ENCODE data around the gene IL18RAP. TPM values are rescaled to one million over a fixed set of nuclear protein-coding genes. Genes with fewer than 3 reads are reported as not detected.

Gene IL18RAP
- total RNA-seq, 2 donors from 2014 or later, result 0.30 to 1.4 TPM

DNA sequence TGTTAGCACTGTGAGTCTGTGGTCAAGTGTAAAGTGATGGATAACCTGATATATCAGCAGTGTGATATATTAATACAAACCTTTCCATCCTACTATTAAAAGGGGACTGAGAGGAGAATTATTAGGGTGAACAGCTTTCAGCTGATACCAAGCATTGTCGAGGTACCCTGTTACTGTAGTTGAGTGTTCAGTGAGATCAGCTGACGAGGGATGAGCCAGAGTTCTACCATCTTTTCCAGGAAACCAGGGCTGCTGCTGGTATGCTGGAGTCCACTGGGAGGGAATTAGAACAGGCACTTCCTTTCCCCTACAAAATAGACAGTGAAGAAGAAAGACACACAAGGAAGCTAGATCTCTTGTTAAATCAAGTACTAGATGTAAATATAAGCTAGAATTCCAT, 408 bp downstream of the IL18RAP start:
- no peak overlapping the region for H3K4me3 ChIP-seq
- H3K36me3 ChIP-seq, result no peaks in the 10 kb centered on the region
- DNase-seq (ENCODE audit: low spot score), result no peak
- H3K9me3 ChIP-seq, result no peaks in the 10 kb centered on the region
- H3K27me3 ChIP-seq, result no peaks in the 10 kb centered on the region
- H3K4me1 ChIP-seq, result no peaks in the 10 kb centered on the region
- TF ChIP-seq, protein P1, sequence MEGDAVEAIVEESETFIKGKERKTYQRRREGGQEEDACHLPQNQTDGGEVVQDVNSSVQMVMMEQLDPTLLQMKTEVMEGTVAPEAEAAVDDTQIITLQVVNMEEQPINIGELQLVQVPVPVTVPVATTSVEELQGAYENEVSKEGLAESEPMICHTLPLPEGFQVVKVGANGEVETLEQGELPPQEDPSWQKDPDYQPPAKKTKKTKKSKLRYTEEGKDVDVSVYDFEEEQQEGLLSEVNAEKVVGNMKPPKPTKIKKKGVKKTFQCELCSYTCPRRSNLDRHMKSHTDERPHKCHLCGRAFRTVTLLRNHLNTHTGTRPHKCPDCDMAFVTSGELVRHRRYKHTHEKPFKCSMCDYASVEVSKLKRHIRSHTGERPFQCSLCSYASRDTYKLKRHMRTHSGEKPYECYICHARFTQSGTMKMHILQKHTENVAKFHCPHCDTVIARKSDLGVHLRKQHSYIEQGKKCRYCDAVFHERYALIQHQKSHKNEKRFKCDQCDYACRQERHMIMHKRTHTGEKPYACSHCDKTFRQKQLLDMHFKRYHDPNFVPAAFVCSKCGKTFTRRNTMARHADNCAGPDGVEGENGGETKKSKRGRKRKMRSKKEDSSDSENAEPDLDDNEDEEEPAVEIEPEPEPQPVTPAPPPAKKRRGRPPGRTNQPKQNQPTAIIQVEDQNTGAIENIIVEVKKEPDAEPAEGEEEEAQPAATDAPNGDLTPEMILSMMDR (IDR thresholded peaks at IDR 0.05), result no peak
- no peak overlapping the region for H3K27ac ChIP-seq

DNA sequence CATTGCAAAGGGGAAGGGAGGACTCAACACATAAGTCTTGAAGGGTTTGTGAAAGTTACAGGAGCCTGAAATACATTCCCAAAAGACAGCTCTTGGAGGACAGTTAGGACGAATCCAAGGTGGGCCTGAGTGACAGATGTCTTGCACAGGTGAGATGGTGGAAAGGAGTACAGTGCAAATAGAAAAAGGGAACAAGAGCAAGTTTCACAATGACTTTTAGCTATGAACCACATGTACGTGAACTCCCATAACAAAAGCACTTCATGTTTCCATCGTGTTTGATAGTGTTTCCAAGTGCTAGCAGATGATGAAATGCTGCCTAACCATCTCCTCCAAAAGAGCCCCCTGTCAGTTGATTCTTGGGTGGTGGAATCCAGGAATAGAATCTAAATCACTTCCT, 1.8 kb downstream of the IL18RAP start:
- TF ChIP-seq, protein P1 (IDR thresholded peaks at IDR 0.05), result no peak
- H3K4me1 ChIP-seq, result no peaks in the 10 kb centered on the region
- no peak overlapping the region for H3K27ac ChIP-seq
- H3K9me3 ChIP-seq, result no peaks in the 10 kb centered on the region
- H3K4me3 ChIP-seq, result no peak overlapping the region
- no peaks in the 10 kb centered on the region for H3K36me3 ChIP-seq
- no peaks in the 10 kb centered on the region for H3K27me3 ChIP-seq
- no peak for DNase-seq (ENCODE audit: low spot score)

DNA sequence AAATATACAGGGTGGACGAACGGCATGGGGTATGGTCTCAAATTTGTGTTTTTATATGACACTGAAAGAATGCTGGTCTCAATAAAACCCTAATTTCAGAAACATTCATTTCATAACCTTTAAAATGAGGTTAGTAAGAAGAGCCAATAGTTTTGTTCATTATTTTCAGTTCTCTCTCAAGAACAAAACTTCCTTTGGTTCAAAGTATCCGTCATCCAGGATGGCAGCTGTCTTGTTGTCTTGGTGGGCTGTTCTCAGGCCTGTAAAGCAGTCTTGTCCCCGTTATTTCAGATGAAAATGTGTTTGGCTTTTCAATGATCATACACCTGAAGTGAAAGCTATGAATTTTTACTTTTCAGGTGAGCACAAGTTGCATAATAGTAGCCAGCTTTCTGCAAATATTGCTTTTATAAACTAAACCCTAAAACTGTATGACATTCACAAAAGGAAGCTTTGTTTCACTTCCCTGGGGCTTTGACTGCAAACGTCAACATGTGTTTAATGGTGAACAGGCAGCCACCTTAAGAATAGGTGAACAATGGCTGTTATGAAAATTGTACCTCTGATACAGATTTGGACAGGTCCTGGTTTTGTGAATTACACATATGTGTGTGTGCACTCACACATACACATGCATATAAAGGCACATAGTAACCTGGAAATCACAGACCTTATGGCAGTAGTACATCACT, 2.6 kb downstream of the IL18RAP start:
- no peak overlapping the region for H3K27ac ChIP-seq
- TF ChIP-seq, protein P1 (IDR thresholded peaks at IDR 0.05), result no peak
- no peaks in the 10 kb centered on the region for H3K36me3 ChIP-seq
- H3K9me3 ChIP-seq, result no peaks in the 10 kb centered on the region
- H3K4me1 ChIP-seq, result no peaks in the 10 kb centered on the region
- no peak for DNase-seq (ENCODE audit: low spot score)
- H3K4me3 ChIP-seq, result no peak overlapping the region
- H3K27me3 ChIP-seq, result no peaks in the 10 kb centered on the region

DNA sequence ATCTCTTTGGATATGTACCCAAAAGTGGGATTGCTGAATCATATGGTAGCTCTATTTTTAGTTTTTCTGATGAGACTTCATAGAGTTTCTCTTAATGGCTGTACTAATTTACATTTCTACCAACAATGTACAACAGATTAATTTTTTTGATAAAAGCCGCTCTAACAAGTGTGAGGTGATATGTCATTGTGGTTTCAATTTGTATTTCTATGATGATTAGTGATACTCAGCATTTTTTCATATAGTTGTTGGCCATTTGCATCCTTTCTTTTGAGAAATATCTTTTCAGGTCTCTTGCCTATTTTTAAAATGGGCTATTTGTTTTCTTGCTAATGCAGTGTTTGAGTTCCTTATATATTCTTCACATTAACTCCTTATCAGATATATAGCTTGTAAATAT, 4.3 kb downstream of the IL18RAP start:
- Histone ChIP-seq H3K36me3 (no peaks in the 10 kb centered on the region), H3K9me3 (no peaks in the 10 kb centered on the region), H3K27me3 (no peaks in the 10 kb centered on the region), H3K4me3 (no peak overlapping the region), H3K4me1 (no peaks in the 10 kb centered on the region), H3K27ac (no peak overlapping the region)
- TF ChIP-seq, protein P1 (IDR thresholded peaks at IDR 0.05), result no peak
- no peak for DNase-seq (ENCODE audit: low spot score)

DNA sequence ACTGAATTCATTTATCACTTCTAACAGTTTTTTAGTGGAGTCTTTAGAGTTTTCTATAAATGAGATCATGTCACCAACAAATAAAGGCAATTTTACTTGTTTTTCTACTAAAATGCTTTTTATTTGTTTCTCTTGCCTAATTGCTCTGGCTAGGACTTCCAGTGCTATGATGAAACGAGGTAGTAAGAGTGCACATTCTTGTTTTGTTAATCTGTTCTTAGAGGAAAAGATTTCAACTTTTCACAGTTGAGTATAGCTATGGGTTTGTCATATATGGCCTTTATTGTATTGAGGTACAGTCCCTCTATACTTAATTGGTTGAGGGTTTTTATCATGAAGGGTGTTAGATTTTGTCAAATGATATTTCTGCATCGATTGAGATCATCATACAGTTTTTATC, 5.6 kb downstream of the IL18RAP start:
- Histone ChIP-seq H3K4me1 (no peaks in the 10 kb centered on the region), H3K9me3 (no peaks in the 10 kb centered on the region), H3K36me3 (no peaks in the 10 kb centered on the region), H3K27me3 (no peaks in the 10 kb centered on the region), H3K27ac (no peak overlapping the region), H3K4me3 (no peak overlapping the region)
- TF ChIP-seq, protein P1 (IDR thresholded peaks at IDR 0.05), result no peak
- DNase-seq (ENCODE audit: low spot score), result no peak

DNA sequence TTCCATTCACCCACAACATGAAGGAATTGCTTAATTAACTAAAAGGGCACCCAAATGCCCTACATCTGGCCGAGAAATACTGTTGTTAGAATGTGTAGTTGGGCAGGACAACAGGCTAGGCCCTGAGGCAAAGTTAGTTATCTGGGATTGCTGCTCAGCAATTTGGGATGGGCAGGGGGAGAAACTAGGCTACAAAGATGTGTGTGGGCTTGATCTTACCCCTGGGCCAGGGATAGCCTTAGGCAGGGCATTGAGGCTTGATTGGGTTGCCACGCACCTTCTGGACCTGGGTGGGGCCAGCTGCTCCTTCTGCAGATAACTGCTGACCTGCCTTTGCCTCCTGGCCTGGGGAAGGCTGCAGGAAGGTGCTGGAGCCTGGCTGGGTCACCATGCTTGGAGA, 9.4 kb downstream of the IL18RAP start:
- no peak for DNase-seq (ENCODE audit: low spot score)
- Histone ChIP-seq H3K36me3 (no peaks in the 10 kb centered on the region), H3K4me3 (no peak overlapping the region), H3K27me3 (no peaks in the 10 kb centered on the region), H3K9me3 (no peaks in the 10 kb centered on the region), H3K27ac (no peak overlapping the region), H3K4me1 (no peaks in the 10 kb centered on the region)
- TF ChIP-seq, protein P1 (IDR thresholded peaks at IDR 0.05), result no peak

Measured in right atrium auricular region (tissue), 2 donors.